Kidney (tissue), 14 donors: ENCODE results near the gene ACTN1. TPM values are rescaled to one million over a fixed set of nuclear protein-coding genes. Genes with fewer than 3 reads are reported as not detected.

Source experiments
- DNase-seq, 5 donors: peaks; one replicate each; pipeline ENCODE4 v3.0.0-alpha.2; 2013 to 2020
- FAIRE-seq: peaks from 2 replicates; lab custom pipeline; 2012; peaks lifted over from hg19 to GRCh38; lab: Jason Lieb, UNC
- H3K27ac ChIP-seq, 2 donors: one replicate each; pipeline ENCODE4 v1.7.0; 2013; ENCODE audit warnings: low read depth in 2 of 2, low read length in 2 of 2, inconsistent platforms in 1 of 2
- H3K27me3 ChIP-seq: one replicate; pipeline ENCODE4 v1.7.1; 2013; ENCODE audit warnings: low read length, inconsistent platforms; ENCODE audit not compliant: control insufficient read depth, insufficient read depth
- H3K36me3 ChIP-seq, 3 donors: one replicate each; pipeline versions ENCODE4 v1.7.0 to v1.7.1; 2013; ENCODE audit warnings: low read length in 3 of 3, control low read depth in 1 of 3, inconsistent platforms in 1 of 3; ENCODE audit not compliant: insufficient read depth in 3 of 3, control insufficient read depth in 2 of 3
- H3K4me1 ChIP-seq, 3 donors: one replicate each; pipeline versions ENCODE4 v1.7.0 to v1.7.1; 2013; ENCODE audit warnings: low read length in 3 of 3, inconsistent platforms in 1 of 3, low read depth in 1 of 3; ENCODE audit not compliant: control insufficient read depth in 2 of 3, insufficient read depth in 2 of 3
- H3K4me3 ChIP-seq, 3 donors: one replicate each; pipeline versions ENCODE4 v1.7.0 to v1.8.1; 2013; ENCODE audit warnings: low read length in 3 of 3, control low read depth in 1 of 3, inconsistent platforms in 1 of 3
- H3K9ac ChIP-seq, 3 donors: one replicate each; pipeline versions ENCODE4 v1.7.0 to v1.7.1; 2013; ENCODE audit warnings: low read length in 3 of 3, control low read depth in 1 of 3, inconsistent platforms in 1 of 3
- H3K9me3 ChIP-seq, 3 donors: one replicate each; pipeline versions ENCODE4 v1.7.0 to v1.7.1; 2013; ENCODE audit warnings: low read length in 3 of 3, control low read depth in 1 of 3, inconsistent platforms in 1 of 3; ENCODE audit not compliant: control insufficient read depth in 2 of 3, insufficient read depth in 1 of 3
- CTCF ChIP-seq: IDR thresholded peaks from 3 replicates; pipeline ENCODE4 v1.5.1; 2012; ENCODE audit warnings: mild to moderate bottlenecking, moderate library complexity, borderline replicate concordance; ENCODE audit not compliant: insufficient read depth; ENCODE audit errors: extremely low read depth
- intact Hi-C: fragments of 100-400 bp; cut with DNase I; formaldehyde crosslinking; loops from one replicate; pipeline ENCODE4 v1.11.1; 2022
- polyA plus RNA-seq: library from polyadenylated mRNA; stranded (reverse); fragments of 350-450 nt; fragmentation: Illumina TruSeq; extraction: RNeasy Lipid Tissue Mini Kit (QIAGEN cat#74804); gene quantifications from one replicate; pipeline ENCODE4 v1.2.3, GENCODE V29; 2014; ENCODE audit warnings: low read depth, low replicate concordance; ENCODE audit not compliant: insufficient read depth
- total RNA-seq: library from RNA; stranded (reverse); fragmentation: NEBNext Ultra II Directional; extraction: Animal tissue kit (Norgen Biotek cat#: 25700); gene quantifications from one replicate; pipeline ENCODE4 v1.2.1, GENCODE V29; 2021
- donor health status: control.
- donor health status: control.
- donor health status: control.
- donor health status: control.
- donor health status: control.
- donor health status: DM: yes; HTN: yes; CAD: no.
- donor health status: Normal renal cell carcinoma (clear cell type).

Gene ACTN1
- total and polyA plus RNA-seq, 2 donors from 2014 or later, result 20.1 to 184 TPM

- TF ChIP-seq CTCF, result no peak
- DNase-seq (peak in 1 of 5 donors; percentile 25), FAIRE-seq (no peak)
- intact Hi-C loops, result no loop called here
- H3K4me1 ChIP-seq, result peaks cover 0 to 4% (median 0%) of the 10 kb centered on the region in 3 donors
- H3K9me3 ChIP-seq, result no peaks in the 10 kb centered on the region
- no peak overlapping the region for H3K4me3 ChIP-seq
- H3K27me3 ChIP-seq, result no peaks in the 10 kb centered on the region
- no peak overlapping the region for H3K9ac ChIP-seq
- no peaks in the 10 kb centered on the region for H3K36me3 ChIP-seq
- no peak overlapping the region for H3K27ac ChIP-seq
Observed at GRCh38 chr14:68983191-68983590, 4.1 kb upstream of the ACTN1 start.

GRCh38 chr14:68982581-68982980 is 3.5 kb upstream of the ACTN1 start:
- no peak for FAIRE-seq
- no peaks in the 10 kb centered on the region for H3K9me3 ChIP-seq
- no peak for DNase-seq
- H3K4me3 ChIP-seq, result no peak overlapping the region
- no peaks in the 10 kb centered on the region for H3K36me3 ChIP-seq
- intact Hi-C loops, result no loop called here
- peaks cover 0 to 4% (median 0%) of the 10 kb centered on the region in 3 donors for H3K4me1 ChIP-seq
- H3K27me3 ChIP-seq, result no peaks in the 10 kb centered on the region
- no peak overlapping the region for H3K27ac ChIP-seq
- TF ChIP-seq CTCF, result no peak
- H3K9ac ChIP-seq, result no peak overlapping the region

- Histone ChIP-seq H3K36me3 (no peaks in the 10 kb centered on the region), H3K27me3 (no peaks in the 10 kb centered on the region), H3K4me1 (peaks cover 0 to 6% (median 5%) of the 10 kb centered on the region in 3 donors), H3K9me3 (no peaks in the 10 kb centered on the region), H3K9ac (no peak overlapping the region), H3K4me3 (no peak overlapping the region), H3K27ac (no peak overlapping the region)
- peak in 2 of 5 donors; percentile 25 to 28 for DNase-seq
- FAIRE-seq, result no peak
- no peak for TF ChIP-seq CTCF
- intact Hi-C loops, result no loop called here
Observed at GRCh38 chr14:68981539-68981976, 2.5 kb upstream of the ACTN1 start.

GRCh38 chr14:68981139-68981538 is 2.0 kb upstream of the ACTN1 start:
- H3K4me3 ChIP-seq, result no peak overlapping the region
- H3K4me1 ChIP-seq, result peaks cover 0 to 6% (median 5%) of the 10 kb centered on the region in 3 donors
- H3K27me3 ChIP-seq, result no peaks in the 10 kb centered on the region
- intact Hi-C loops, result no loop called here
- TF ChIP-seq CTCF, result no peak
- H3K9me3 ChIP-seq, result no peaks in the 10 kb centered on the region
- H3K27ac ChIP-seq, result no peak overlapping the region
- FAIRE-seq (no peak), DNase-seq (peak in 1 of 5 donors; percentile 30)
- no peak overlapping the region for H3K9ac ChIP-seq
- H3K36me3 ChIP-seq, result no peaks in the 10 kb centered on the region
